Measurements from ENCODE around the gene E2F2.

E2F2 gene

DNA sequence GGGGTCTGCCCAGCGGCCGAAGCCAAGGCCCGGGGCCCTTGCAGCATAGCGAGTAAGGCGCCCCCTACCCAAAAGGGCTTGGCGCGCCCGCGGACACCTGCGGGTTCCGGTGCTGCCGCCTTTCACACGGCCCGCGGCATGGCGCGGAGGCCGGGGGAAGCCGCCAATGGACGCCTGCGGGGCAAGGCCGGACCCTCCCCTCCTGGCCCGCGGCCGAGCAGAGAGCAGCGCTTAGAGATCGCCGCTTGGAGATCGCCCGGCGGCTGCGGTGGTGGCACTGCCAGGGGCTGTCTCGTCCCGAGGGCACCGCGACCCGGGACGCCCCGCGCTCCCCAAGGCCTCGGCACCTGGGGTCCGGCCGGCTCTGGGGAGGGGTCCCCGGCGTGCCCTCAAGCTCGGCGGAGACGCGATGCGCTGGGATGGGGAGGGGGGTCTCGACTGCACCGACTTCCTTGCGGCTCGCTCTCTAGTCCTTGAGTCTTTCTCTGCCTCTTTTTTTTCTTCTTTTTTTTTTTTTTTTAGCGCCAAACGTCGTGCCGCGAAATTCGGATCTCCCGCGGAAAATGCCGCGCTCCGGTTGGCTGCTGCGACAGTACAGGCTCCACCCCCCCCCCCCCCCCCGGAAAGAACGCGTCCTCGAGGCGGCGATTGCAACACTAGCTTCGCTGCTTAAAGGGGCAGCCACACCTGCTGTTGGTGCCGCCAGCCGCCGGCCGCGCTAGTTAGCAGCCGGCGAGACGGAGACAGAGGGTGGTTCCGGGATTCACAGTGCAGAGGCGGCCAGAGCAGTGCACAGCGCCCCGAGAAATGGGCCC is at the start of gene E2F2:
Gene E2F2, minus strand, starts transcription at position 487 of the 815 bp plus-strand sequence. Its CDS starts 440 bp downstream, at position 47.
- peak; percentile 38 for DNase-seq

- no peak for DNase-seq
Observed at GRCh38 chr1:23578997-23579363, 47.9 kb upstream of the E2F2 start.

GRCh38 chr1:23578311-23578996 is 47.4 kb upstream of the E2F2 start:
- DNase-seq, result no peak

DNA sequence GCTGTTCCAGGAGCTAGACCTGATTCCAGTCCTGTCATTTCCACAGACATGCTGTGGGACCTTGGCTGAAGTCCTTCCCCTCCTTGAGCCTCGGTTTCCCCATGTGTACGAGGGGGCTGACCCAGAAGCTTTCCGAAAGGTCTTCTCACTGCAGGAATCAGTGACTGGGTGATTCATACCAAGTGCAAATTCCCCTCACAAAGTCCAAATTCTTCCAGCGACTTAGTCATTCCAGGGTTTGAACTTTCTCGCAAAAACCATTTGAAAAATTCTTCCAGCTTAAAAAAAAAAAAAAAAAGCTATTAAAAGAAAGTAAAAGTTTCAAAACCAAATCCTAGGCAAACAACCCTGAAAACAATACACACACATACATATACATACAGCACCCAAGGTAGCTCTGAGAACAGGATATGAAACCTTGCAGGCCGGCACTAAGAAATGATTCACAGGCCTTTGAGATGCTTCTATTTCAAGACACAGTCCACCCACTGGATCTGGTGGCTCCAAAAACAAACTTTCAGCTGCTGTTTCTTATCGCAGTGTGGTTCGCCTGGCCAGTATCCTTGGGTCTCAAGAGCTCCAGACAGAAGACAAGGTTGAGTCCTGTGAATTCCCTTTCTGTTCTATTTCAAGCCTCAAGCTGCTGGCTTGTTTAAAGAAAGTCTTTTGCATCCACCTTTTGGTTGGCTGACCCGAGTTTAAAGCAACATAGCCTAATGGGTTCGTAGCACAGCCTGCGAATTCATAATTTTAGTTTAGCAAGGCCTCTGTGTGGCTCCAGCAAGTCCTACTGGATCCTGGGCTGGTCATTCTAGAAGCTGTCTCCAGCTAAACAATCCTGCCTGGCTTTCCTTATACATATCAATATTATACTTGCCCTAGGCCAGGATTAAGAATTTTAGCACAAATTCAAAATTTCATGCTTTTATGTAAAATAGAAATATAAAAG is 46.3 kb upstream of the E2F2 start:
- DNase-seq, result no peak

GRCh38 chr1:23576338-23577055 is 45.5 kb upstream of the E2F2 start:
- DNase-seq, result no peak

- no peak for DNase-seq
Observed at GRCh38 chr1:23575226-23575810, 44.3 kb upstream of the E2F2 start.

- DNase-seq, result no peak
Observed at GRCh38 chr1:23574265-23574754, 43.3 kb upstream of the E2F2 start.

GRCh38 chr1:23573574-23574182 is 42.6 kb upstream of the E2F2 start:
- no peak for DNase-seq

GRCh38 chr1:23571465-23571864 is 40.4 kb upstream of the E2F2 start:
- no peak for DNase-seq

DNA sequence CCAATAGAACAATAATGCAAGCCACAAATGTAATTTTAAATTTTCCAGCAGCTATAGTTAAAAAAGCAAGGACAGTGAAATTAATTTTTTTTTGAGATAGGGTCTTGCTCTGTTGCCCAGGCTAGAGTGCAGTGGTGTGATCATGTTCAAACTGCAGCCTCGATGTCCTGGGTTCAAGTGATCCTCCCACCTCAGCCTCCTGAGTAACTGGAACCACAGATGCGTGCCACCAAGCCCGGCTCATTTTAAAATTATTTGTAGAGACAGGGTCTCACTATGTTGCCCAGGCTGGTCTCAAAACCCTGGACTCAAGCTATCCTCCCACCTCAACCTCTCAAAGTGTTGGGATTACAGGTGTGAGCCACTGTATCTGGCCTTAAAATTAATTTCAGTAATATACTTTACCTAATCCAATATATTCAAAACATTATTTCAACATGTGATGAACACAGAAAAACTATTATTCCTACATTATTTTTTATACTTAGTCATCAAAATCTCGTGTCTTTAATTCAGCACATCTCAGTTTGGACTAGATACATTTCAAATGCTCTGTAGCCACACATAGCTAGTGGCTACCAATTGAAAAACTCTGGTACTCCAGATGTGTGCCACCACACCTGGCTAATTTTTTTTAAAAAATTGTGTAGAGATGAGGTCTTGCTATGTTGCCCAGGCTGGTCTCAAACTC is 39.1 kb upstream of the E2F2 start:
- no peak for DNase-seq

- DNase-seq, result no peak
Observed at GRCh38 chr1:23568608-23569383, 37.8 kb upstream of the E2F2 start.

- DNase-seq, result no peak
Observed at GRCh38 chr1:23567996-23568607, 37.1 kb upstream of the E2F2 start.

GRCh38 chr1:23567629-23567995 is 36.6 kb upstream of the E2F2 start:
- DNase-seq, result no peak

GRCh38 chr1:23566304-23566703 is 35.3 kb upstream of the E2F2 start:
- DNase-seq, result no peak

DNA sequence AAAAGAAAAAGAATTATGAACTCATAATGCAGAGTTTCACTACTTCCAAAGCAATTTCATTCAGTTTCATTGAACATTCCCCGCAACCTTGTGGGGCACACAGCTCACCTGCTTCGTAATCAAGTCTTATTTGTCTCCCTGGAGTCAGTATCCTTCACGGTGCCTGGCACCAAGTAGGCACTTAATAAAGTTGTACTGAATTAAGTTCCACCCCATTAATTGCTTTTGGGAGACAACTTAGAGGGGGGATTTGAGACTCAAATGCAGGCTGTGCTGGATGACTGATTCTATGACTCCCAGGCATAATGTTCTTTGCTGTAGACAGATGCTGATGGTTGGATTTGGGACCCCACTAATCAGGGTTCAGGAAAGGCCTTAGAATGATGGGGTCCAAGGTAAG is 34.7 kb upstream of the E2F2 start:
- DNase-seq, result no peak

- no peak for DNase-seq
Observed at GRCh38 chr1:23564529-23565122, 33.6 kb upstream of the E2F2 start.

DNA sequence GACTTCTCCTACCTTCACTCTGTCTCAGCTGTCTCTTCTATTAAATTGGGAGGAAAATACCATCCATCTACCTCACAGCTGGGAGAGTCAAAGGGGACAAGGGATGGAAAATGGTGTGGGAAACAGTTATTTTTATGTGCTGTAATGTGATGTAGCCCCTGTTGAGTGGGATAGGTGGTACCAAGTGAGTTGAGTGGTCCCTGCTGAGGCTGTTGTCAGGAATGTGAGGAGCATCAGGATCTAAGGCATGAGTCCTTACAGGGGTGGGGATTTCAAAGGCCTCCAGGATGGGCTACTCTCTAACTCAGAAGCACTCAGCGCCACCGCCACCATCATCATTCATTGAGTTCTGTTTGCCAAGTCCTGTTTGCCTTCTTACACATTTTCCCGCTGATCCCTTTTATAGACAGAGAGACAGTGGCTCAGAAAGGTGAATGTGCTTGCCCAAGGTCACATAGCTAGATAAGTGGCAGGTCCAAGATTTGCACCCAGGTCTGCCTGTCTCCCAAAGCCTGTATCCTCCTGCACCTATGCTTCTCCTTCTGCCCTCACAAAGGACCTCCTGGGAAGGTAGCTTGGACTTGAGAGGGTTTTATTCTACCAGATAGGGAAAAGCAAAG is 32.8 kb upstream of the E2F2 start:
- DNase-seq, result no peak

DNA sequence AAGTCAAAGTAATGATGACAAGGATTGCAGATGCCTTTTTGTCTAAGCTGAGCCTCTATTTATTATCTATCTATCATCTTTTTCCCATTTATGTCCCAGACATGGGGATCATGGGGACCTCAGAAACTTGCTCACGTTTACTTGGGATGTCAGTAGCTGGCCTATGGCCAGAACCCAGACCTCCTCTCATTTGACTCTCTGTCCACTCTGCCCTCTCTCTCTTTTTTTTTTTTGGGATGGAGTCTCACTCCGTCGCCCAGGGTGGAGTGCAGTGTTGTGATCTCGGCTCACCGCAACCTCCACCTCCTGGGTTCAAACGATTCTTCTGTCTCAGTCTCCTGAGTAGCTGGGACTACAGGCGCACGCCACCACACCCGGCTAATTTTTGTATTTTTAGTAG is 32.0 kb upstream of the E2F2 start:
- no peak for DNase-seq
